HG03521 (cell line): ENCODE measurements around the gene AZIN2.
"Not testable (repeated sequence)": the region's sequence is repeated elsewhere in the genome, so short reads cannot be mapped to it uniquely, and the experiment has no call there.

ENCODE experiments used
- ATAC-seq: cut with Tn5 transposase; IDR thresholded peaks from one replicate; pipeline ENCODE4 v1.9.1; 2021; ENCODE audit warnings: mild to moderate bottlenecking, moderate library complexity; ENCODE audit not compliant: unreplicated experiment

Gene AZIN2

GRCh38 chr1:33056426-33056825 lies 24.5 kb upstream of the AZIN2 start:
- ATAC-seq: no peak

GRCh38 chr1:33057095-33057494 lies 23.9 kb upstream of the AZIN2 start:
- ATAC-seq: no peak

- ATAC-seq: no peak
These were observed 20.3 kb upstream of the AZIN2 start for GRCh38 chr1:33060579-33061083.

- ATAC-seq: no peak
These were observed 19.1 kb upstream of the AZIN2 start for GRCh38 chr1:33061834-33062233.

GRCh38 chr1:33064284-33064683 lies 16.7 kb upstream of the AZIN2 start:
- not testable (repeated sequence) for ATAC-seq

- no peak for ATAC-seq
These were observed 15.7 kb upstream of the AZIN2 start for GRCh38 chr1:33065301-33065700.

- not testable (repeated sequence) for ATAC-seq
These were observed 14.5 kb upstream of the AZIN2 start for GRCh38 chr1:33066477-33066876.

- not testable (repeated sequence) for ATAC-seq
These were observed 12.8 kb upstream of the AZIN2 start for GRCh38 chr1:33068108-33068507.

- ATAC-seq: no peak
These were observed 10.3 kb upstream of the AZIN2 start for GRCh38 chr1:33070628-33071027.

GRCh38 chr1:33072707-33073106 lies 8.2 kb upstream of the AZIN2 start:
- ATAC-seq: no peak

GRCh38 chr1:33074193-33074945 lies 6.6 kb upstream of the AZIN2 start:
- ATAC-seq: no peak

GRCh38 chr1:33078030-33078591 lies 2.8 kb upstream of the AZIN2 start:
- ATAC-seq: no peak

- no peak for ATAC-seq
These were observed 580 bp upstream of the AZIN2 start for GRCh38 chr1:33080373-33080772.

- no peak for ATAC-seq
These were observed 777 bp downstream of the AZIN2 start for GRCh38 chr1:33081554-33082305.

- no peak for ATAC-seq
These were observed 1.7 kb downstream of the AZIN2 start for GRCh38 chr1:33082575-33083108.

- ATAC-seq: no peak
These were observed 4.4 kb downstream of the AZIN2 start for GRCh38 chr1:33085332-33085731.

- no peak for ATAC-seq
These were observed 5.5 kb downstream of the AZIN2 start for GRCh38 chr1:33086384-33086850.

- no peak for ATAC-seq
These were observed 6.7 kb downstream of the AZIN2 start for GRCh38 chr1:33087677-33088076.

- ATAC-seq: no peak
These were observed 7.4 kb downstream of the AZIN2 start for GRCh38 chr1:33088119-33088906.

GRCh38 chr1:33089457-33089856 lies 8.5 kb downstream of the AZIN2 start:
- no peak for ATAC-seq

GRCh38 chr1:33092438-33092837 lies 11.5 kb downstream of the AZIN2 start:
- ATAC-seq: no peak
